ENCODE measurements around the gene KRT5.

DNA sequence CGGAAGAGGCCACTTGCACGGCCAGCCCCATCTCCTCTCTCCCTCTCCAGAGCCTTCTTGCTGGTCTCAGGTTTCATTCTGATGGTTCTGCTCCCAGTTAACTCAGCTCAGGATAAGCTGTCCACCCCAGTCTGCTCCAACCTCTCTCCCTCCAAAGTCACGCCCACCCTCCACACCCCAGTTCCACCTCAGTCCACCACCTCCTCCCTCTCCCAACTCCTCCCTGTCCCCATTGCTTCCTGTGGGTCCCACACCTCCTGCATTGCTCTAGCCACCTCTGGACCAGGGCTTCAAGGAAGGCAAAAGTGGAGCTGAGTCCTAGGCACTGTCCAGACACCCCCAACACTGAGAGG lies 19.6 kb upstream of the KRT5 start:
- no peak for TF ChIP-seq EZH2phosphoT487 (IDR thresholded peaks at IDR 0.05; ENCODE audit: insufficient read depth, low read depth)
- TF ChIP-seq EZH2 (IDR thresholded peaks at IDR 0.05; ENCODE audit: insufficient read depth, poor library complexity, severe bottlenecking): no peak

Data from GM23248 (cell line).